ENCODE measurements around the gene ESYT3.

- TF ChIP-seq CTCF (IDR thresholded peaks at IDR 0.05) (no peak), POLR2A (IDR thresholded peaks at IDR 0.05) (no peak)
Measured at GRCh38 chr3:138396752-138397410, 37.5 kb upstream of the ESYT3 start.
